ENCODE data around the gene ADGRG7. TPM values are rescaled to one million over a fixed set of nuclear protein-coding genes. Genes with fewer than 3 reads are reported as not detected.

The ADGRG7 gene
- polyA plus RNA-seq, 2 of the 4 experiments (the other 2 are of a cell fraction) = 0.09 TPM; not detected in 1

- no peak overlapping the region for H3K4me2 ChIP-seq
- no peak for FAIRE-seq
- DNase-seq (ENCODE audit: low read depth in 1 of 2, low spot score in 1 of 2) = no peak
- no peak for ATAC-seq
- H3K9me3 ChIP-seq = no peaks in the 10 kb centered on the region
- CTCF ChIA-PET = interaction anchor here (0.7 to 1.0 kb wide), 2 partner anchors 18 to 191 kb away, joined by 3 read pairs; no protein-coding TSS in a partner anchor
- 83% methylated on average over 13 of the region's 13 CpGs for WGBS (ENCODE audit: missing lambda C conversion rate)
- H3K27ac ChIP-seq = no peak overlapping the region
- H3K4me3 ChIP-seq = no peak overlapping the region
- TF ChIP-seq CBX8 (IDR thresholded peaks at IDR 0.05) (no peak), ZC3H11A (IDR thresholded peaks at IDR 0.05) (no peak), CTCF (IDR thresholded peaks at IDR 0.05) (no peak), GATA3 (IDR thresholded peaks at IDR 0.05; ENCODE audit: borderline replicate concordance) (no peak), RFX5 (IDR thresholded peaks at IDR 0.05) (no peak), EHF (CRISPR knock-in tag; IDR thresholded peaks at IDR 0.05) (no peak), KDM1A (IDR thresholded peaks at IDR 0.05; ENCODE audit: low read depth) (no peak), NFE2L2 (conservative IDR thresholded peaks at IDR 0.05; ENCODE audit: low read length) (no peak), EP300 (IDR thresholded peaks at IDR 0.05) (no peak), BHLHE40 (IDR thresholded peaks at IDR 0.05; ENCODE audit: low read depth, low read length) (no peak), ELK1 (IDR thresholded peaks at IDR 0.05; ENCODE audit: low read depth, low read length) (no peak), POLR2A (IDR thresholded peaks at IDR 0.05; ENCODE audit: low read length) (no peak), CHD2 (IDR thresholded peaks at IDR 0.05; ENCODE audit: low read length, partially characterized antibody) (no peak), RNF2 (IDR thresholded peaks at IDR 0.05; ENCODE audit: borderline replicate concordance, low read depth) (no peak), SREBF2 (IDR thresholded peaks at IDR 0.05) (no peak), USF2 (IDR thresholded peaks at IDR 0.05) (no peak), ZFP36 (IDR thresholded peaks at IDR 0.05; ENCODE audit: borderline replicate concordance, partially characterized antibody) (no peak), ZNF302 (CRISPR knock-in tag; IDR thresholded peaks at IDR 0.05) (no peak), PBX3 (IDR thresholded peaks at IDR 0.05) (no peak), CBX2 (IDR thresholded peaks at IDR 0.05; ENCODE audit: borderline replicate concordance, low read depth) (no peak)
- POLR2A ChIA-PET = no interaction called here
- peaks cover 14% of the 10 kb centered on the region; the same call in 2 of the 3 replicates for H3K4me1 ChIP-seq
Observed at GRCh38 chr3:100653604-100654294, 44.3 kb downstream of the ADGRG7 start.

GRCh38 chr3:100656945-100657344, 47.5 kb downstream of the ADGRG7 start:
- CTCF ChIA-PET = no interaction called here
- no peak for DNase-seq (ENCODE audit: low read depth in 1 of 2, low spot score in 1 of 2)
- no peak for ATAC-seq
- H3K4me1 ChIP-seq = no peaks in the 10 kb centered on the region
- no peaks in the 10 kb centered on the region for H3K9me3 ChIP-seq
- H3K27ac ChIP-seq = no peak overlapping the region
- no peak for FAIRE-seq
- no peak overlapping the region for H3K4me2 ChIP-seq
- 66% methylated on average over 2 of the region's 2 CpGs for WGBS (ENCODE audit: missing lambda C conversion rate)
- no peak overlapping the region for H3K4me3 ChIP-seq
- POLR2A ChIA-PET = no interaction called here
- TF ChIP-seq REST (IDR thresholded peaks at IDR 0.05) = no peak
- no peak for TF ChIP-seq MAX (IDR thresholded peaks at IDR 0.05)
- no peak for TF ChIP-seq BHLHE40 (IDR thresholded peaks at IDR 0.05; ENCODE audit: low read depth, low read length)
- TF ChIP-seq ELK1 (IDR thresholded peaks at IDR 0.05; ENCODE audit: low read depth, low read length) = no peak
- TF ChIP-seq MAZ (IDR thresholded peaks at IDR 0.05; ENCODE audit: borderline replicate concordance, low read depth, low read length) = no peak
- no peak for TF ChIP-seq EP300 (IDR thresholded peaks at IDR 0.05)
- TF ChIP-seq HMGXB4 (CRISPR knock-in tag; IDR thresholded peaks at IDR 0.05; ENCODE audit: borderline replicate concordance) = no peak
- no peak for TF ChIP-seq HOXB13 (CRISPR knock-in tag; IDR thresholded peaks at IDR 0.05; ENCODE audit: low read depth)
